NCI-H2196 treated with DMSO at 0.1 percent for 48 hours (cell line): ENCODE results near the gene DEXI.
"Not testable (repeated sequence)": the region's sequence is repeated elsewhere in the genome, so short reads cannot be mapped to it uniquely, and the experiment has no call there.

Experiments used
- DNase-seq: peaks from one replicate; lab custom pipeline; 2025; ENCODE audit not compliant: unreplicated experiment; lab: John Stamatoyannopoulos, UW

DEXI gene

DNA sequence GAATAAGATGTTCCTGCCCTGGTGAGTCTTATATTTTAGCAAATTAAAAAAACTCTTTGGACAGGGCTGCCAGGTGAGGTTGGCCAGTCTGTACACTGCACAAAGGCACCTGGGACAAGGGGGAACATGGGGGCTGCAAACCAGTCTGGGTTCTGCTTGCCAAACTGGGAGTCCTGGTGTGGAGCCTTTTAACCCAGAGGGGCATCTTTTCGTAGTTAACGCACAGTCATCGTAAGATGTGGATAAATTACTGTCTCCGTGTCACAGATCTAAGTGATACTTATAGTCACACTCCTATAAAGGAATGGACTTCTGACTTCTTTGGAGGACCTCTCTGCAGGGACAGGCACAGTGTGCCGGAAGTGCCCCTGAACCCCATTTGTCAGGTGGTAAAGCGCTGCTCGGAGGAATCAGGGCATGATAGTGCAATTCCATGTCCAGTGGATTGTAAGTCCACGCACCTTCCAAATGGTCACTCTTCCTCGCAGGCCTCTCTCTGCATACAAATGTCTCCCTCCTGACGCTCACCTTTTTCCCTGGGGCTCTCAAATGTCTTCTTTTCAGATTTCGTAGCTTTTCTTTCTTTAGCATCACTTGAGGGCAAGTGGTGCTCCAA, 14.7 kb downstream of the DEXI start:
- DNase-seq: no peak

DNA sequence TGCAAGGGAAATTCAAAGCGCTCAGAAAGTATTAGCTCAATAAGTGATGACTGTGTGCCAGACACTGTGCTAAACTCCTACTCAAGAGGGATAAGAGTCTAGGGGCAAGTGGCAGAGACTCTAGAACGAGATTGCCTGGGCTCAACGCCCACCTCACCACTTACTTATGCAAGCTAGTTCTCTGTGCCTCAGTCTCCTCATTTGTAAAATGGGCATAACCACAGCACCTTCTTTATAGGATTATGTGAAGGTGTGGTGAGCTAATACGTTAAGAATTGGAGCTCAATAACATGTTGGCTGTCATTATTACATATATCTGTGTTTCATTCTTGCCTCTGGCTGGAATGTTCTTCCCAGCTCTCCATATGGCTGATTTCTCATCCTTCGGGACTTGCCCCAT, 15.4 kb downstream of the DEXI start:
- no peak for DNase-seq

DNA sequence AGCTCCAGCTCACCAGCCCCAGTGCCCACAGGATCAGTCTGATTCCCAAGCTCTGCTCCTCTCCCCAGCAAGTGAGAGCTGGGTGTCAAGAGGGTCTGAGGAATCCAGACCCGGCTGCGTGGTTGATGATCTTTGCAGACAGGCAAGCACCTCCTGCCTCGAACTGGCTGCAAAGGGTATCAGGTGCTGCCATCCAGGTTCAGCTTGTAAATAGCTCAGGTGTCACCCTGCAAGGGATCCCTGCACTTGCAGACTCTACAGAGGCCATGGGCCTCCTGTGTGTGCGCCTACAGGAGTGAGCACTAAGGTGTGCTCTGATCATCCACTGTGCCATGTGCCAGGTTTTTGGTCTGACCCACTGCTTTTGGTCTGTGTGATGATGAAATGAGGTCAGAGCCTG, 16.2 kb downstream of the DEXI start:
- DNase-seq: peak; percentile 41

DNA sequence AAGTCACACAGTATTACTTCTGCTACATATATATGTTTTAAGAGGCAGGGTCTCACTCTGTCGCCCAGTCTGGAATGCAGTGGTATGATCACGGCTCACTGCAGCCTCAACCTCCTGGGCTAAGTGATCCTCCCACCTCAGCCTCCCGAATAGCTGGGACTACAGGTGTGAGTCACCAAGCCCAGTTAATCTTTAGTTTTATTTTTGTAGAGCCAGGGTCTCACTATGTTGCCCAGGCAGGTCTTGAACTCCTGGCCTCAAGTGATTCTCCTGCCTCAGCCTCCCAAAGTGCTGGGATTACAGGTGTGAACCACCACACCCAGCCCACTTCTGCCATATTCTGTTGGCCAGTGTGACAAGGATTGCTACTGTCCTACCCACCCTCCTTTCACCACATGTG, 17.0 kb downstream of the DEXI start:
- not testable (repeated sequence) for DNase-seq

DNA sequence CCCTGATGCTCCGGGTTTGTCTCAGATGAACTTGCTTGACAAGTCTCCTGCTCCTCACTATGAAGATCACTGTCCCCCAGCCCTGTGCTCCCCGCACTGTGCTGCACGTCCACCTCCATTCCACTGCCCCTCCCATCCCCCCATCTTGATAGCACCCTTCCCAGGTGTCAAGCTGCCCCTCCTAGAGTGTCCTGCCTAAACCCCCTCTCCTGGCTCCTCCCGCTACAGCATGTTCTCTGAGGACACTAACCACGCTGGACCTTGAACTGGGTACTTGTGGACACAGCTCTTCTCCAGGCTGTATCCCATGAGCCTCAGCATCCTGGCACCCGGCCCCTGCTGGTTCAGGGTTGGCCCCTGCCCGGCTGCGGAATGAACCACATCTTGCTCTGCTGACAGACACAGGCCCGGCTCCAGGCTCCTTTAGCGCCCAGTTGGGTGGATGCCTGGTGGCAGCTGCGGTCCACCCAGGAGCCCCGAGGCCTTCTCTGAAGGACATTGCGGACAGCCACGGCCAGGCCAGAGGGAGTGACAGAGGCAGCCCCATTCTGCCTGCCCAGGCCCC, 18.5 kb downstream of the DEXI start:
- DNase-seq: no peak

DNA sequence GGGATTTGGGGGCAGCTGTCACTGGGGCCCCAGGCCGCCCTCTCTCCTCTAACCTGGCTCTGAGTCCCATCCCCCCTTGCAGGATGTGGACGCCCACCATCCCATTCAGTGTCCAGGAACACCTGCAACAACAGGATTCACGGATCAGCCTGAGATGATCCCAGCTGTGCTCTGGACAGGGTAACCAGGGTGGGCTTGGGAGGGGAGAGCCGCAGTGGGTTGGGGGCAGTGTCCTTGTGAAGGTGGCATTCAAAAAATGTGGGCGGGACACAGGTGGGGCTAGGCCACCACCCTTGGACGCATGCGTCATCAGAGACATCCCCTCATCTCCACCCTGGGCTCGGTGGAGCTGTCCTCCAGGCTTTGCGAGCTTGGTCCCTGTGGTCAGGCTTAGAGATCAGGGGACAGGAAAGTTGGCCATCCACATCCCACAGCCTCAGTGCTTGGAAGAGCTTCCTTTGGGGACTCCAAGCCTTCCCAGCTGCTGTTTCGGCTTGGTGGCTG, 19.1 kb downstream of the DEXI start:
- no peak for DNase-seq

DNA sequence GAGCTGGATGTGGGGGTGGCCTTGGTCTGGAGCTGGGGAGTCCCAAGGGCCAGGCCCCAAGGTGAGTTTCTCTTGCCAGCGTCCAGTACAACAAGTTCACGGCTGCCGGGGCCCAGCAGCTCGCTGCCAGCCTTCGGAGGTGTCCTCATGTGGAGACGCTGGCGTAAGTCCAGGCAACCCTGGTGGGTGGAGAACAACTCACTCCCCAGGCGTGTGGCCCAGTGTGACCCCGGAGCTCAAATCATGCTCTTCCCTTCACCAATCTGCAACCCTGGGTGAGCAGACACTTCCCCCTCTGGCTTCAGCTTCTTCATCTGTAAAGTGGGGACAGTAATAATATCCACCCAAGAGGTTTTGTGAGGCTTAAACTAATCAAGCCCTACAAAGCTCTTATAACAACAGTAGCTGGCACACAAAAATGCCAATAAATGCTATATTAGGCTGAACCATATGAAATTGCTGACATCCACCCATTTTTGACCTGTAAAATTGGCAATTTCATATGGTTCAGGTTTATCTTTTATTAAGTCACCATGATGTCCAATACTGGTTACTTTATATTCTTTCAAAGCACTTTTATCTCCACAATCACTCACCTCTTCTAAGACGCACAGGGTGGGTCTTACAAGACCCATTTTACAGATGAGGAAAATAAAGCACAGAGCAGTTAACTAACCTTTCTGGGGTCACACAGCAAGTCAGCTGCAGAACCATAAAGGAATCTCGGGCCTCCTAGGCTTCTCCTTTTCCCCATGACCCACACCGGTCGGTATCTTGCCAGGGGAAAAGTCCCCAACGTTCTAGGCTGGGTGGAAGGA, 19.7 kb downstream of the DEXI start:
- DNase-seq: no peak

DNA sequence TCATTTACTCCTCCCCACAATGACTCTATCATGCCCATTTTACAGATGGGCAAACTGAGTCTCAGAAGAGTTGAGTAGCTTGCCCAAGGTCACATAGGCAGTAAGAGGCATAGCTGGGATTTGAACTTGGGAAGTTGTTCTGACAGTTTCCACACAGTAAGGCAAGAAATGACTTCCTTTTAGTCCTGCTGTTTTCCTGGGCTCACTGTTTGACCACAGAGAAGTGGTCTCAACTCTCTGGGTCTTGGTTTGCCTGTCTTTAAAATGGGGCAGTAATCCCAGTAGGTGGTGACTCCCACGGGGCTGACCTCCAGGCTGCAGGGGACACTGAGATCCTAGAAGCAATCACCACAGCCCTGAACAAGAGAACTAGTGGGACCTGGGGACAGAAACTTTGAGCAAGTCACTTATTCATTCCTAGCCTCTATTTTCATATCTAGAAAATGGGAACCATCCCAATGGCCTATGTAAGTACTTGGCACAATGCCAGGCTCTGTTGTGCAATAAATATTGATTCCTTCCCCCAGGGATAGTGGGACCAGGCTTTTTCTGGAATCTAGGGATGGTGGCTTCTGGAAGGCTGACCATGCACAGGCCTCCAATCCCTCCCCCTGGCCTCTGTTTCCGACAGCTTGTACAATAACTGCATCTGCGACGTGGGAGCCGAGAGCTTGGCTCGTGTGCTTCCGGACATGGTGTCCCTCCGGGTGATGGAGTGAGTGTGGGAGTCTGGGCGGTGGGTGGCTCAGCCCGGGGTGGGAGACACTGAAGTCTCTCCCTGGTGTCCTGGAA, 20.5 kb downstream of the DEXI start:
- DNase-seq: no peak

DNA sequence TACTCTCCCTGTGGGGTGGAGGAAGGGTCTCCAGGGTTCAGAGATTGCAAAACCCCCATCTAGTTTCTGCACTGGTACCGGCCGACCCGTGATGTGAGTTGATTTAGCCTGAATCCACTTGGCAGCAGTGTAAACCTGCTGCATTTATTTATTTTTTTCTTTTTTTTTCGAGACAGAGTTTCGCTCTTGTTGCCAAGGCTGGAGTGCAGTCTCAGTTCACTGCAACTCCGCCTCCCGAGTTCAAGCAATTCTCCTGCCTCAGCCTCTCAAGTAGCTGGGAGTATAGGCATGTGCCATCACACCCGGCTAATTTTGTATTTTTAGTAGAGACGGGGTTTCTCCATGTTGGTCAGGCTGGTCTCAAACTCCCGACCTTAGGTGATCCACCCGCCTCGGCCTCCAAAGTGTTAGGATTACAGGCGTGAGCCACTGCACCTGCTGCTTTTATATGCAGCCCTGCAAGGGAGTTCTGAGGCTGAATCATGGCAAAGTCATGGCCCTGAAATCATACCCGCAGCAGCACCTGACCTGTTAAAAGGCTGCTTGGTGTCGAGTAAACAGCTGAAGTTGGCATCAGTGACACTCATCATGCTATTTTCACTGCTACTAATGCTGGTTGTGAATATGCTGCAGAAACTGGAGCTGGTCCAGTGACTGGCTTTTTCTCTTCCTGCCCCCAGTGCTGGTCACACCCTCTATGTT, 21.4 kb downstream of the DEXI start:
- peak; percentile 69 for DNase-seq

DNA sequence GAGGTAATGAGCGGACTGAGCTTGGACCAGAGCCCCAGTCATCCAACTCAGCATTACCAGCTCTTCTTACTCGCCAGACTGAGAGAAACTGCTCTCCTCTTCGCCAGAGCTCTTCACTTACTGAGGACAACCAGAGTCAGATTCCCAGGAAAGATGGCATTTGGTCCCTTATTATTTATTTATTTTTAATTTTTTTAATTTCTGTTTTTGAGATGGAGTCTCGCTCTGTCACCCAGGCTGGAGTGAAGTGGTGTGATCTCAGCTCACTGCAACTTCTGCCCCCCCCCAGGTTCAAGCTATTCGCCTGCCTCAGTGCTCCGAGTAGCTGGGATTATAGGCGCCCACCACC, 23.3 kb downstream of the DEXI start:
- DNase-seq: no peak

DNA sequence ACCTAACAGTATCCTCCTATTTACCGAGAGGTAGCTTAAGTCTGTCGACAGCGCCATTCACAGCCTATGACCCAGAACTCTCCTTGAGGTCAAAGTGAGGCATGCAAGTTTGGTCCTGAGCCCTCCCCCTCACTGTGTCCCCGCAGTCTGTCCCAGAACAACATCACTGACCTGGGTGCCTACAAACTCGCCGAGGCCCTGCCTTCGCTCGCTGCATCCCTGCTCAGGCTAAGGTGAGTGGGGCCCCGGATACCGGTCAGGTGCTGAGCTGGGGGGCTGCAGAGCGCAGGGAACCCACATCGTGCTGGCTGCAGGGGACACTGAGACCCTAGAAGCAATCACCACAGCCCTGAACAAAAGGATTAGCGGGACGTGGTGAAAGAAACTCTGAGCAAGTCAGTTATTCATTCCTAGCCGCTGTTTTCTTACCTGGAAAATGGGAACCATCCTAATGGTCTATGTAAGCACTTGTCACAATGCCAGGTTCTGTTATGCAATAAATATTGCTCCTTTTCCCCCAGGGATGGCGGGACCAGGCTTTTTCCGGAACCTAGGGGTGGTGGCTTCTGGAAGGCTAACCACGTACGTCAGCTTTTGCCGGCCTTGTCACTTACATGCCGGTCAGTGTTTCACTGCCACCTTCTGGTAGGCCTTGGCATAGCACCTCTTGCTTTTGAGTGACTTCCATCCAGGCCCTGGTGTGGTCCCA, 23.8 kb downstream of the DEXI start:
- peak; percentile 79 for DNase-seq

DNA sequence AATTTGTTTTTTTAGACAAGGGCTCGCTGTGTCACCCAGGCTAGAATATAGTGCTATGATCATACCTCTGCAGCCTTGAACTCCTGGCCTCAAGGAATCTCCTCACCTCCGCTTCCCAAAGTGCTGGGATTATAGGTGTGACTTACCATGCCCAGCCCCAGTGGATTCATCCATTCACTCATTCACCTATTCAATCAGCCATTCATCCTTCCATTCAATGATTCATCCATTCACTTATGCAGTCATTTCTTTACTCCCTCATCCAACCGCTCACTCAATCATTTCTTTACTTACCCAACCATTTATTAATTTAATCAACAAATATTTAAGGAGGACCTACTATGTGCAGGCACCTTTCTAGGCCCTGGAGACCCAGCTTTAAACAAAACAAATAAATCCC, 25.7 kb downstream of the DEXI start:
- DNase-seq: no peak

DNA sequence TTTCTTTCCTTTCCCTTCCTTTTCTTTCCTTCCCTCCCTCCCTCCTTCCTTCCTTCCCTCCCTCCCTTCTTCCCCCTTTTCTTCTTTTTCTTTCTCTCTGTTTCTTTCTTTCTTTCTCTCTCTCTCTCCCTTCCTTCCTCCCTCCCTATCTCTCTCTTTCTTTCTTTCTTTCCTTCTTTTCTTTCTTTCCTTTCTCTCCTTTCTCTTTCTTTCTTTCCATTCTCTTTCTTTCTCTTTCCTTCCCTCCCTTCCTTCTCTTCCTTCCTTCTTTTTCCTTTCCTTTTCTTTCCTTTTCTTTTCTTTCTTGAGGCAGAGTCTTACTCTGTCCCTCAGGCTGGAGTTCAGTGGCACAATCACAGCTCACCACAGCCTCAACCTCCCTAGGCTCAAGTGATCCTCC, 31.0 kb downstream of the DEXI start:
- DNase-seq: no peak

DNA sequence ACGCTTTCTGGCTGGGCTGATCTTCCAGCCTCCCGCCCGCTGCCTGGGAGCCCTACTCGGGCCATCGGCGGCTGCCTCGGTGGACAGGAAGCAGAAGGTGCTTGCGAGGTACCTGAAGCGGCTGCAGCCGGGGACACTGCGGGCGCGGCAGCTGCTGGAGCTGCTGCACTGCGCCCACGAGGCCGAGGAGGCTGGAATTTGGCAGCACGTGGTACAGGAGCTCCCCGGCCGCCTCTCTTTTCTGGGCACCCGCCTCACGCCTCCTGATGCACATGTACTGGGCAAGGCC, 34.6 kb downstream of the DEXI start:
- no peak for DNase-seq

DNA sequence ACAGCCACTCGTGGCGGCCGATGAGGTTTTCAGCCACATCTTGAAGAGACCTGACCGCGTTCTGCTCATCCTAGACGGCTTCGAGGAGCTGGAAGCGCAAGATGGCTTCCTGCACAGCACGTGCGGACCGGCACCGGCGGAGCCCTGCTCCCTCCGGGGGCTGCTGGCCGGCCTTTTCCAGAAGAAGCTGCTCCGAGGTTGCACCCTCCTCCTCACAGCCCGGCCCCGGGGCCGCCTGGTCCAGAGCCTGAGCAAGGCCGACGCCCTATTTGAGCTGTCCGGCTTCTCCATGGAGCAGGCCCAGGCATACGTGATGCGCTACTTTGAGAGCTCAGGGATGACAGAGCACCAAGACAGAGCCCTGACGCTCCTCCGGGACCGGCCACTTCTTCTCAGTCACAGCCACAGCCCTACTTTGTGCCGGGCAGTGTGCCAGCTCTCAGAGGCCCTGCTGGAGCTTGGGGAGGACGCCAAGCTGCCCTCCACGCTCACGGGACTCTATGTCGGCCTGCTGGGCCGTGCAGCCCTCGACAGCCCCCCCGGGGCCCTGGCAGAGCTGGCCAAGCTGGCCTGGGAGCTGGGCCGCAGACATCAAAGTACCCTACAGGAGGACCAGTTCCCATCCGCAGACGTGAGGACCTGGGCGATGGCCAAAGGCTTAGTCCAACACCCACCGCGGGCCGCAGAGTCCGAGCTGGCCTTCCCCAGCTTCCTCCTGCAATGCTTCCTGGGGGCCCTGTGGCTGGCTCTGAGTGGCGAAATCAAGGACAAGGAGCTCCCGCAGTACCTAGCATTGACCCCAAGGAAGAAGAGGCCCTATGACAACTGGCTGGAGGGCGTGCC, 35.1 kb downstream of the DEXI start:
- DNase-seq: no peak

DNA sequence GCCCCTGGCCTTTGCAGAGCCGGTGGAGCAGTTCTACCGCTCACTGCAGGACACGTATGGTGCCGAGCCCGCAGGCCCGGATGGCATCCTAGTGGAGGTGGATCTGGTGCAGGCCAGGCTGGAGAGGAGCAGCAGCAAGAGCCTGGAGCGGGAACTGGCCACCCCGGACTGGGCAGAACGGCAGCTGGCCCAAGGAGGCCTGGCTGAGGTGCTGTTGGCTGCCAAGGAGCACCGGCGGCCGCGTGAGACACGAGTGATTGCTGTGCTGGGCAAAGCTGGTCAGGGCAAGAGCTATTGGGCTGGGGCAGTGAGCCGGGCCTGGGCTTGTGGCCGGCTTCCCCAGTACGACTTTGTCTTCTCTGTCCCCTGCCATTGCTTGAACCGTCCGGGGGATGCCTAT, 35.8 kb downstream of the DEXI start:
- DNase-seq: no peak

DNA sequence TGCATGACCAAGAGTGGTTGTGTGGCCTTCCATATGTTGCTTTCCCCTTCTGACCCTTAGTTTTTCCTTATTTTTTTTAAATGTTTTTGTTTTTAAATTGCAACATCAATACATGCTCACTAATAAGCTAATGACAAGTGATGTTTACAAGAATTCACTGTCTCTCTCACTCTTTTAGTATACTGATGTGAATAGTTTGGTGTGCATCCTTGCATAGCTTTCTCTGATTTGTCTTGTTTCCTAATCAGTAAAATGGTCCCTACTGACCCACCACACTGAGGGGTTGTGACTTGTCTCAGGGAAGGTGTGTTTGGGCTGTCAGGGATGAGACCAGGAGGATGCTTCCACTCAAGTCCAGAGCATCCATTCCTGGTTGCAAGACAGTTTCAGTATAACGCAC, 39.3 kb downstream of the DEXI start:
- no peak for DNase-seq

DNA sequence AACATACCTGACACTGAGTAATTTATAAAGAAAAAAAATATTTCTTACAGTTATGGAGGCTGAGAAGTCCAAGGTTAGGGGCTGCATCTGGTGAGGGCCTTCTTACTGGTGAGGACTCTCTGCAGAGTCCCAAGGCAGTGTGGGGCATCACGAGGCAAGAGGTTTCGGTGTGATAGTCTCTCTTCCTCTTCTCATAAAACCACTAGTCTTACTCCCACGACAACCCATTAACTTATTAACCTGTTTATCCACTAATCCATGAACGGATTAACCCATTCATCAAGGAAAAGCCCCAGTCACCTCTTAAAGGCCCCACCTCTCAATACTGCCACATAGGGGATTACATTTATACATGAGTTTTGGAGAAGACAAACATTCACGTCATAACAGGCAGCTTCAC, 45.1 kb downstream of the DEXI start:
- DNase-seq: no peak

DNA sequence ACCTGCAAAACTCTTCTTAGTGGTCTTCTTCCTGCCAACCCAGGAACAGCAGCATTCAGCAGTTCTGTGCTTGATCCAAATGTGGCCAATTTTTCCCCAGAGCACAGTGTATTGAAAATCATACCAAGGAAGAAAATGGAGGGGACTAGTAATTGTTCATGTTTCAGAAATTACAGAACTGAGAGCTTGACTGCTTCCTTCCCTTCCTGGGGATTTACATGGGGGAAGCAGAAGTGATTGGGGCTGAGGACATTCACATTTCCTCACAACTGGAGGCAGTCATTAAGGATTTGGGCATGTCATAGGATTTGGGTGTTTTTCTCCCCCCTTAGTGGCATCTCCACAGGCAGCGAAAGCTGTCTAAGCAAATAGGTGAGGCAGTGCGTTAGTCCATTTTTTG, 45.5 kb downstream of the DEXI start:
- DNase-seq: no peak

DNA sequence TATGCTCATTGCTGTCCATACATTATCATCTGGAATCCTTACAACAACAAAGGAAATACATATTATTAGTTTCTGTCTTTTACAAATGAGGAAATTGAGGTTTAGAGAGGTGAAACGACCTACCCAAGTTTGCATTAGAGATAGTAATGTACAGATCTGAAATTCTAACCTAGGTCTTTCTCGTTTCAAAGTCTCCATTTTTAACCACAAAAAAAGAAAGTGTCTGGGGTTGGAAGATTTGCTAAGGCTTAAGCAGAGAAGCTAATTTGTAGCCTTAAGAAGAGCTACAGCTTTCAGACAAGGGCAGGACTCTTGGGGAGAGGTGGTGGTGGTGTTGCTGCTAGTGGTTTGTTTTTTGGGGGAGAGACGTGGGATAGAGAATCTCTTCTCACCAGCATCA, 46.1 kb downstream of the DEXI start:
- no peak for DNase-seq
